Stimulated activated memory B cell treated with anti-CD40 and anti-IgM and Interleukin-4, amounts not matched to agents 10 μg/mL and 1 μg/mL and 100 μg/mL, for 72 hours (primary cell): ENCODE data around the gene PARD3B.

Experiments
- ATAC-seq: fragments of 150-1000 bp; cut with Tn5 transposase; 2 replicates; pipeline ENCODE4 v1.10.0; 2021
- H3K27ac Mint-ChIP-seq: one replicate; pipeline ENCODE4 v1.8.0; 2022; ENCODE audit warnings: mild to moderate bottlenecking, mixed read lengths
- H3K27me3 Mint-ChIP-seq: one replicate; pipeline ENCODE4 v1.8.0; 2022; ENCODE audit warnings: mixed read lengths
- H3K36me3 Mint-ChIP-seq: one replicate; pipeline ENCODE4 v1.8.0; 2022; ENCODE audit warnings: mixed read lengths
- H3K4me1 Mint-ChIP-seq: one replicate; pipeline ENCODE4 v1.8.0; 2022; ENCODE audit warnings: mixed read lengths
- H3K4me3 Mint-ChIP-seq: one replicate; pipeline ENCODE4 v1.8.0; 2022; ENCODE audit warnings: mild to moderate bottlenecking, moderate library complexity, mixed read lengths
- H3K9me3 Mint-ChIP-seq: one replicate; pipeline ENCODE4 v1.8.0; 2022; ENCODE audit warnings: mixed read lengths

The PARD3B gene

DNA sequence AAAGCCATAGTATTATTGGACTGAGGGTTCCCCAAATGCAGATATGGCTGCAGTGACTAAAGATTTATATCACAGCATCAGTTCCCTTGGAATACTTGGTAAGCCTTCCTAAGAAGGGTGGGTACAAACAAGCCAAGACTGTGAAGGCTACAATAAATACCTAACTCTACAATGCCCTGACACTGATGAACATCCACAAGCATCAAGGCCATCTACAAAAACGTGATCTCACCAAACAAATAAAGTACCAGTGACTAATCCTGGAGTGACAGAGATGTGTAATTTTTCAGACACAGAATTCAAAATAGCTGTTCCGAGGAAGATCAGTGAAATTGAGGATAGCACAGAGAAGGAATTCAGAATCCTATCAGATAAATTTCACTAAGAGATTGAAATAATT, 254.5 kb downstream of the PARD3B start:
- H3K27me3 Mint-ChIP-seq = no peaks in the 10 kb centered on the region
- H3K4me1 Mint-ChIP-seq = no peaks in the 10 kb centered on the region
- H3K27ac Mint-ChIP-seq = no peak overlapping the region
- H3K4me3 Mint-ChIP-seq = no peak overlapping the region
- peaks cover 2% of the 10 kb centered on the region for H3K9me3 Mint-ChIP-seq
- no peak for ATAC-seq
- H3K36me3 Mint-ChIP-seq = no peaks in the 10 kb centered on the region

DNA sequence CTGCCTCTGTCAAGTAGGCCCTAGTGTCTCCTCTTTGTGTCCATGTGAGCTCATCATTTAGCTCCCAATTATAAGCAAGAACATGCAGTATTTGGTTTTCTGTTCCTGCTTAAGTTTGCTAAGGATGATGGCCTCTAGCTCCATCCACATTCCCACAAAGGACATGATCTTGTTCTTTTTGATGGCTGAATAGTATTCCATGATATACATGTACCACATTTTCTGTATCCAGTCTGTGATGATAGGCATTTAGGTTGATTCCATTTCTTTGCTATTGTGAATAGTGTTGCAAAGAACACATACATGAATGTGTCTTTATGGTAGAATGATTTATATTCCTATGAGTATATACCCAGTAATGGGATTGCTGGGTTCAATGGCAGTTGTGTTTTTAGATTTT, 263.2 kb downstream of the PARD3B start:
- H3K9me3 Mint-ChIP-seq = peaks cover 20% of the 10 kb centered on the region
- no peak for ATAC-seq
- H3K36me3 Mint-ChIP-seq = no peaks in the 10 kb centered on the region
- H3K4me3 Mint-ChIP-seq = no peak overlapping the region
- H3K27ac Mint-ChIP-seq = no peak overlapping the region
- H3K4me1 Mint-ChIP-seq = no peaks in the 10 kb centered on the region
- H3K27me3 Mint-ChIP-seq = no peaks in the 10 kb centered on the region

DNA sequence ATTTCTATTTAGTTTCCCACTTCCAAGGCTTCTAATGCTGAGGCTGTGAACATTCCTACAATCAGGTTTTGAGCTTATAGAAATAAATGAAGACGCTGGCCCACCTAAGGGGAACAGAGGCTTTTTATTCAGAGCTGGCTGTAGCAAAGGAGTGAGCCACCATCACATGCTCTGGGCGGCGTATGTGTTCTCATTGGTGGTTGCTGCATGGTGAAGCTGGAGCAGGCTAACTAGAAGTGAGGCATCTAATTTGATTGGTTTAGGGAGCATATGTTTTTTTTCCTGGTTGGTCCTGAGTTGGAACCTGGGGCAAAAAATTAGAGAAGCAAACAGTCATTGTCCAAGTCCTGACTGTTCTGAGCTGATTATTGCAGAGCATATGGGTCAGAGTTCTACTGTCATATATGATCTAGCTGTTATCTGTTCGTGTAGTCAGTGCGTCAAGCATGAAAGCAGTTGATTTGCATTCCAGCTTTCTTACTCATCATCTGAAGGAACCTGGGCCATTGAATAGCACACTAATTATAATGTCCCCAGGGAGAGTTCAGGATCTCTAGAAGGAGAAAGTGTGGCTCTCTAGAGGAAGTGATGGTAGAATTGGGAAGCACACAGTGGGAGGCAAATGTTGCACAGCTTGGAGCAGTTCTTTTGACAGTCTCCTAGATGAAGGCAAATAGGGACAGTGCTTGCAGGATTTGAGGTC, 279.6 kb downstream of the PARD3B start:
- Mint-ChIP-seq H3K9me3 (peaks cover 8% of the 10 kb centered on the region), H3K4me1 (no peaks in the 10 kb centered on the region), H3K27me3 (no peaks in the 10 kb centered on the region), H3K4me3 (no peak overlapping the region), H3K27ac (no peak overlapping the region), H3K36me3 (no peaks in the 10 kb centered on the region)
- no peak for ATAC-seq

DNA sequence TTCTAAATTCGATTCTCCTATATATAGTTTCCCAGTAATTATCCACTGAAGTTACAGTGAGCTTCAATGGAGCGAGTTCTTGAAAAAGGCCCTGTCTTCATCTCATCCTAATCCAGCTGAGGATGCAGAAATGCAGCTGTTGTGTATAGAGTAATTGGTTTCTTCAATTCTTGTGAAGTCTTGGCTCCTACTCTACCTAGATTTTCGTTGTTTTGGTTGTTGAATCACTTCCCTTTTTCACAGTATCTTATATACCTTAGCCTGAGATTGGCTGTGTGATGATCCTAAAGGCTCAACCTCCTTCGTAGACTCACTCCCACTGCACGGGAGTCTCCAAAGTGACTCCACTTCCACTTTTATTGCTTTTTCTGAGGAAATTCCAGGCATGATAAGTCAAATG, 280.4 kb downstream of the PARD3B start:
- H3K4me3 Mint-ChIP-seq = no peak overlapping the region
- H3K27ac Mint-ChIP-seq = no peak overlapping the region
- ATAC-seq = no peak
- peaks cover 10% of the 10 kb centered on the region for H3K9me3 Mint-ChIP-seq
- H3K36me3 Mint-ChIP-seq = no peaks in the 10 kb centered on the region
- no peaks in the 10 kb centered on the region for H3K27me3 Mint-ChIP-seq
- H3K4me1 Mint-ChIP-seq = no peaks in the 10 kb centered on the region

DNA sequence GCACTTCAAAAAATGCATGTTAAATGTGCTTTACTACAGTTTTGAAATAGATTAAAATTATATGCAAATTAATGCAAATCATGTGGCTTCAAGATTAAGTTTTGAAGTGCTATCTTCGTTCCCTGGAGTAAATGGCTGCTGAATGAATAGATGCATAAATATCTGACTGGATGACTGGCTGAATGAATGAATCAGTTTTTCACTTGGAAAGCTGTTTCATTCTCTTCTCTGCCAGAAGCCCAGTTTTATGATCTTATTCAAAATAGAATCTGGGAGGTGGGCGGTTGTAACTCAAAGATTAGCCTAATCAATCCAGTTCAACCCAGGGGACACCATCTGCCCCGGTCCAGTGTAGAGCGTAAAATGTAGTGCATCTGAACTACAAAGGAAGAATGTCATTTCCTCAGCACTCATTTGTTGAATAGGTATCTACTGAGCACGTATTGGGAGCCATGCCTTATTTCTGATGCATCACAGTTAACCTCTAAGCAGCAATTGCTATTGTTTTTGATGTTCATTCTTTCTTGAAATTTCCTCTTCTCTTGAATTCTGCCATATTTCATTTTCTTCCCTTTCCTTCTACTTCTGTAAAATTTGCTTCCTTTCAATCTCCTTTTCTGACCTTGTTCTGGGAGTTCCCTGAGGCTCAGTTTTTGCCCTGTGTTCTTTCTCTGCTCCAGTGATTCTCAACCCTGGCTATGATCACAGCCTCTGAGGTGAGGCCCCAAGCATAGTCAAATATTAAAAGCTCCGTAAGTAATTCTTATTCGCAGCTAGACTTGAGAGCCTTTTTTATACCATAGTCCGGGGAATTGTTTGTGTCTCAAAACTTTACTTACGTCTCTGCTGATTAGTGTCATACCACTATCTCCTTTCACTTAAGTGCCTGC, 282.7 kb downstream of the PARD3B start:
- H3K27me3 Mint-ChIP-seq = no peaks in the 10 kb centered on the region
- H3K4me3 Mint-ChIP-seq = no peak overlapping the region
- H3K27ac Mint-ChIP-seq = no peak overlapping the region
- no peaks in the 10 kb centered on the region for H3K4me1 Mint-ChIP-seq
- peaks cover 10% of the 10 kb centered on the region for H3K9me3 Mint-ChIP-seq
- no peak for ATAC-seq
- no peaks in the 10 kb centered on the region for H3K36me3 Mint-ChIP-seq

DNA sequence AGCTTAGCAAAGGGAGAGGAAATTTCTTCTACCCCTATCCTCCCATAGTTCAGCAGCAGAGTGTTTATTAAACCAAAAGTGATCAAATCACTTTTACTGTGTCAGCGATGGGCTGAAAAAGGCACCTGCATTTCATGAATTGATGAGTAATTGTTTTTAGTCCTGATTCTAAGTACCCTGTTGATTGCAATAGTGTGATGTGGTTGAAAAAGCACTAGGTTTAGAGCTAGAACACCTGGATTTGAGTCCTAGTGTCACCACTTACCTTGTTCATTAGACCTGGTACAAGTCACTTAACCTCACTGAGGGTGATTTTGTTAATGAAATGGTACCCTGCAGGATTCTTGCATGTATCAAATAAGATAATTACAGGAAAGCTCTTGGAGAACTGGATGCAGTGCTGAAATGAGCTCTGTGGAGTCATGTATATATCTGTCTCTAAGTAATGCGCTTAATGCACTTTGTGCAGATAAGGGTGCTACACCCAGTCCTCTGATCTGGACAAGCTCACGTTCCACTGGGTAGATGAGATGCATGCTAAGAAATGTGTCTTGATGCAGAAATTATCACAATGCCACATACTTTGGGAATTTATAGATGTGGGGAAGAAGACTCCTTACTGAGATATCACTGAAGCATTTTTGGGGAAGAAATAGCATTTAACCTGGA, 289.6 kb downstream of the PARD3B start:
- no peaks in the 10 kb centered on the region for H3K36me3 Mint-ChIP-seq
- H3K4me1 Mint-ChIP-seq = no peaks in the 10 kb centered on the region
- H3K27ac Mint-ChIP-seq = no peak overlapping the region
- H3K27me3 Mint-ChIP-seq = no peaks in the 10 kb centered on the region
- H3K4me3 Mint-ChIP-seq = no peak overlapping the region
- ATAC-seq = no peak
- H3K9me3 Mint-ChIP-seq = peaks cover 7% of the 10 kb centered on the region

DNA sequence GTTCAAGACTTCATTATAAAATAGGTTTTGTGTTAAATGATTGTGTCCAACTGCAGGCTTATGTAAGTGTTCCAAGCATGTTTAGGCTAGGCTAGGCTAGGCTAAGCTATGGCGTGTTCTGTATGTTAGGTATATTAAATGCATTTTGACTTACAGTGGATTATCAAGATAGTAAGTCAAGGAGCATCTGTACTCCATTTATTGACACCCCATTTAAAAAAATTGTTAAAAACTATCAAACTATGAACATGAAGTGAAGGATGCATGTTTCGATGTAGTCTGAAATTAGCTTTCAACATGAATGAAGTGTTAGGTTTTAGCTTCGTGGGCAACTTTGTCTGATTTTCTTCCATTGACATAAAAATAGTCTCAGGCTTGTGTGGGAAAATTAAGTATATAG, 290.5 kb downstream of the PARD3B start:
- Mint-ChIP-seq H3K9me3 (peaks cover 5% of the 10 kb centered on the region), H3K4me3 (no peak overlapping the region), H3K36me3 (no peaks in the 10 kb centered on the region), H3K27ac (no peak overlapping the region), H3K4me1 (no peaks in the 10 kb centered on the region), H3K27me3 (no peaks in the 10 kb centered on the region)
- ATAC-seq = no peak

DNA sequence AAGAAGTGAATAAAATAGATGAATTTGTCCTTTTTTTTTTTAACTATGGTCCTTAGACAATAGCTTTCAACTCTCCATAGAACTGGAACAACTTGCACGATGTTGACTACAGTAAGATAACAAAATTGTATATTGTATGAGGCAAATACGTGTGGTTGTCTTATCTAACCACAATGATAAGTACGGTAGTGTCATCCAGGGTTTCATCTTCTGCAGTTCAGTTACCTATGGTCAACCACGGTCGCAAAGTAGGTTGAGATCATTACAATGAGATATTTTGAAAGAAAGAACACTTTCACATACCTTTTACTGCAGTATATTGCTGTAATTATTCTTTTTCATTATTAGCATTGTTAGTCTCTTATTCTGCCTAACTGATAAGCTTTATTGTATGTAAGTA, 295.2 kb downstream of the PARD3B start:
- Mint-ChIP-seq H3K36me3 (no peaks in the 10 kb centered on the region), H3K4me3 (no peak overlapping the region), H3K9me3 (no peaks in the 10 kb centered on the region), H3K4me1 (no peaks in the 10 kb centered on the region), H3K27me3 (no peaks in the 10 kb centered on the region), H3K27ac (no peak overlapping the region)
- ATAC-seq = no peak

DNA sequence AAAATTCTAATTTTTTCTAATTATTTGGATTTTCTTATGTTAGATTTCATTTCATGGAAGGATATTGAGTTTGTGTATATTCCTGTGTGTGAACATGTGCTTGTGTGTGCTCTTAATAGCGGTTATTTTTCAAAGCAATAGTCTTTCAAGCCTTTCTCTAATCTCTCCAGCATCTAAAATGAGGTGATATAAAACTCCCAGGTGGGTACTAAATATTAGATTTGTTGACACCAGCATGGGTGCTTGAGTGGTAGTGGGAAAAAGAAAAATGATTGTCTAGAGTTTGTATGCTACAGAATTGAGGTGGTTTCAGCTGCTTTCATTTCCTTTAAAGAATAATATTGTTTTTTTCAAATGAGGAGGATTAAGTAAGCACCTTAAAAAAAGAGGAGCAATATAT, 296.8 kb downstream of the PARD3B start:
- H3K4me1 Mint-ChIP-seq = no peaks in the 10 kb centered on the region
- H3K27me3 Mint-ChIP-seq = no peaks in the 10 kb centered on the region
- H3K36me3 Mint-ChIP-seq = no peaks in the 10 kb centered on the region
- no peaks in the 10 kb centered on the region for H3K9me3 Mint-ChIP-seq
- ATAC-seq = no peak
- H3K27ac Mint-ChIP-seq = no peak overlapping the region
- no peak overlapping the region for H3K4me3 Mint-ChIP-seq

DNA sequence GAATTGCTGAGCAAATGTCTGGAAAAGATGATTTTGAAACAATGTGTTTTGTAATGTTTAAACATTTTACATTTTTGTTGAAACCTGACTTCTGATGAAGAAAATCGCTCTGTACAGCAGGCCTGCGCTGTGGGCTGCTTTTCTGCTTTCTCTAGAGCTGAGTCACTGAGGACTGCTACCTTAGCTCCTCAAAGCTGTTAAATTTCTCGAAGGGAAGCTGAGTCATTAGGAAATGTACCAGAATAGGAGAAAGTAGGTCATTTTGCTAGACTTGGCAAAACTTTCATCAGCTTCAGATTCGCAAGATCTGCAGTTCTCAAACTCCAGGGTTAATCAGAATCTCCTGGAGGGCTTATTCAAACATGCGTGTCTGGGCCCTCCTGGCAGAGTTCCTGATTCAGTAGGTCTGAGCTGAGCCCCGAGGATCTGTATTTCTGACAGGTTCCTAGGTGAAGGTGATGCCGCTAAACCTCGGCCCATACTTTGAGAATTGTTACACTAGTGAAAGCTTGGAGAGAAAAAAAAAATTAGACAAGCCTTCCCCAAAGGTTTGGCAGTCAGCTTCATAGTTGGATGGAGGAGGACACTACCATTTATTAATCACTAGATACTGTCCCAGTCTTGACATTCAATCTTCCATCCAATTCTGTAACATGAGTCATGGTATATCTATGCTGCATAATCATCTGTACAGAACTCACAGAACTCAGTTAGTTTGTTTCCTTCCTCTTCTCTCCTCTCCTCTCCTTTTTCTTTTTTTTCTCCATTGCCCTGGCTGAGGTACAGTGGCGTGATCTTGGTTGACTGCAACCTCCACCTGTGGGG, 297.6 kb downstream of the PARD3B start:
- no peaks in the 10 kb centered on the region for H3K4me1 Mint-ChIP-seq
- H3K9me3 Mint-ChIP-seq = no peaks in the 10 kb centered on the region
- H3K27me3 Mint-ChIP-seq = no peaks in the 10 kb centered on the region
- no peak overlapping the region for H3K4me3 Mint-ChIP-seq
- H3K27ac Mint-ChIP-seq = no peak overlapping the region
- H3K36me3 Mint-ChIP-seq = no peaks in the 10 kb centered on the region
- peak; percentile 14 for ATAC-seq

DNA sequence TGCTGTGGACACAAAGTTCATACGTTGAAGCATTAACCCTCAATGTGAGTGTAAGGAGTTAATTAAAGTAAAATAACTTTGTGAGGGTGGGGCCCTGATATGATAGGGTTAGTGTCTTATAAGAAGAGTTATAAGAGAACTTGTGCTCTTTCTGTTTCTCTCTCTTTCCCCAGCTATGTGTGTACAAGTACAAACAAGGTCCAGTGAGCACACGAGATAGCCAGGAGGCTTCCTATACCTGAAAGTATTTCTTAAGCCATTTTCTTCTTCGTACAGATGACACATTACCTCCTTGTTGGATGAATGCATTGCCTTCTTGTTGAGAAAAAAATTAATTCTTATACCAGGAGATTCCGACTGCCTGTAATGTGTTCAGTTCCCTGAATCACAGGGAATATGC, 301.2 kb downstream of the PARD3B start:
- Mint-ChIP-seq H3K4me1 (no peaks in the 10 kb centered on the region), H3K27ac (no peak overlapping the region), H3K9me3 (no peaks in the 10 kb centered on the region), H3K36me3 (no peaks in the 10 kb centered on the region), H3K27me3 (no peaks in the 10 kb centered on the region), H3K4me3 (no peak overlapping the region)
- ATAC-seq = no peak

DNA sequence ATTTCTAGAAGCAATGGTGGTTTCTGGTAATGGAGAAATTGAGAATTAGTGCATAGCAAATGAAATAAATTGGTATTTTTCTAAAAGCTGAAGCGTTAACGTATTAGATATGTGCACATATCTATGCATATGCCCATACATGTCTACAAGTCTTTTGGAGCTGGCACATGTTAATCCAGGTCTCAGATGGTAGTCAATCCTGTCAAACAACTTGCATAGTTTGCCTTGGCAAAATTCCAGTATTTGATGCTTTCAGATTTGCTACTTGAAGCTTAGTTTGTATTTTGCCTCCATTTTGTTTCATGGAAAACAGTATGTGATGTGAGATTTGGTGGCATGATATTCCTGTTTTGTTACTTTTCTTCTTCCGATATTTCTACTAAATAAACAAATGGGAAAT, 304.6 kb downstream of the PARD3B start:
- H3K4me3 Mint-ChIP-seq = no peak overlapping the region
- H3K36me3 Mint-ChIP-seq = no peaks in the 10 kb centered on the region
- no peak overlapping the region for H3K27ac Mint-ChIP-seq
- no peak for ATAC-seq
- no peaks in the 10 kb centered on the region for H3K27me3 Mint-ChIP-seq
- peaks cover 5% of the 10 kb centered on the region for H3K9me3 Mint-ChIP-seq
- no peaks in the 10 kb centered on the region for H3K4me1 Mint-ChIP-seq

DNA sequence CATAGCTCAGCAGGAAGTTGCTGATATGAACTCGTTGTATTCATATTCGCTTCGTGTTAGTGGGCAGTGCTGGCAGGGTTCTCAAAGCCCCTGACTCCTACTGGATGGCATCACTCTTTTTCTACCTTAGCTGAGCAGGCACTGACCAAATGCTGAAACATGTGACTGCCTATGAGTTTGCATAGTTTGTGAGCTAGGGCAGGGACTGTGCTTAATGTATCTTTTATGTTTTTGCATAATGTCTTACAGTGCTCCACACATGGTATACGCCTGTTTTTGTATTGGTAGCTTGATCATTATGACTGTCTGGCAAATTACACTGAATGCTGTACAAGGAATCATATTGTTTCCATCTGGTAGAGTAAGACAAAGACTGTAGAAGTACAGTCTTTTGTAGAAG, 305.3 kb downstream of the PARD3B start:
- no peak for ATAC-seq
- Mint-ChIP-seq H3K4me3 (no peak overlapping the region), H3K27me3 (no peaks in the 10 kb centered on the region), H3K9me3 (peaks cover 6% of the 10 kb centered on the region), H3K4me1 (no peaks in the 10 kb centered on the region), H3K27ac (no peak overlapping the region), H3K36me3 (no peaks in the 10 kb centered on the region)

DNA sequence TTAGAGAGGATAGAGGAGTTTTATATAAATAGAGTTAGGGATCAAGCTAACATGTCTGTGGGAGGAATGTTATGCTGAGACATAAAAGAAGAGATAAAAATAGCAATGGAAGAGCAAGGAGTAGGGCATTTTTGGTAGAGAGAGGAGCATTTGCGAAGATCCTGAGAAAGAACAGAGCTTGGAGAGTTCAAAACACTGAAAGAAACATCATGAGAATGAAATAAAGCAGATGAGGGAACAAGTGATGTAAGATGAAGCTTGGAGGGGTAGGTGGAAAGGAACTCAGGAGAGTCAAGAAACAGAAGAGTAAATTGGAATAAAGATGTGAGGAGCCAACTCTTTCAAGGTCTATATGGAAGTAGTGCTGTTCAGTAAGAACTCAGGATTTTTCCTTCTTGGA, 308.6 kb downstream of the PARD3B start:
- Mint-ChIP-seq H3K27ac (no peak overlapping the region), H3K36me3 (no peaks in the 10 kb centered on the region), H3K9me3 (peaks cover 7% of the 10 kb centered on the region), H3K4me1 (no peaks in the 10 kb centered on the region), H3K4me3 (no peak overlapping the region), H3K27me3 (no peaks in the 10 kb centered on the region)
- no peak for ATAC-seq

DNA sequence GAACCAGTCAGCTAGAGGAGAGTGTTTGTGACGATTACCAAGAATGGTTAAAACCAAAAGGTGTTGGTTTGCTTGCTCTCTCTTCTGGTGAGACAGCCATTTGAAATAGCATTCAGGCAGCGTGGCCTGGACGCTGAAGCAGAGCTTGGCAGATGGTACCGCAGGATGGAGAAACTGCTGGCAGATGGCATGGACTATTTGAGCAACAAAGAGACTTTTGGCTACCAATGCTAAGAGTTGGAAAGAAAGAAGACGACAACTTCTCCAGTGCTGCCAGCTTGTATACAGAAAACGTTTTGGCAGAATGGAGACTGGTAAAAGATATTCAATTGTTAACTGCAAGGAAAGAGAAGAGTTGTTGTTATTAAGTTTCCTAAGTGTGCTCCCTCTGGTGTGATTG, 315.0 kb downstream of the PARD3B start:
- Mint-ChIP-seq H3K36me3 (no peaks in the 10 kb centered on the region), H3K27ac (no peak overlapping the region), H3K9me3 (peaks cover 2% of the 10 kb centered on the region), H3K4me3 (no peak overlapping the region), H3K4me1 (no peaks in the 10 kb centered on the region), H3K27me3 (no peaks in the 10 kb centered on the region)
- no peak for ATAC-seq
